ENCODE results near the gene LSP1.

GRCh38 chr11:1827931-1828330 is 25.0 kb upstream of the LSP1 start:
- no peak for TF ChIP-seq GATA3 (IDR thresholded peaks at IDR 0.05; ENCODE audit: low read depth, low read length)
- TF ChIP-seq GATA2 (IDR thresholded peaks at IDR 0.05; ENCODE audit: low read depth, low read length) = no peak
